Measurements from ENCODE around the gene ARHGAP28.

Gene ARHGAP28

GRCh38 chr18:6757931-6758330 is 28.4 kb downstream of the ARHGAP28 start:
- no peak overlapping the region for H3K27ac ChIP-seq
- no peaks in the 10 kb centered on the region for H3K27me3 ChIP-seq (replicated peaks)
- TF ChIP-seq CTCF (IDR thresholded peaks at IDR 0.05; ENCODE audit: low read depth, low read length, missing control alignments), result no peak
- in situ Hi-C loops (cut with HindIII; ENCODE audit: low pct_ligation_motif_present, low sequenced_read_pairs), result no loop called here
- H3K36me3 ChIP-seq (replicated peaks), result no peaks in the 10 kb centered on the region
- no peak overlapping the region for H3K4me3 ChIP-seq (ENCODE audit: low read depth, low read length)
- DNase-seq, result no peak

GRCh38 chr18:6759579-6759978 is 30.1 kb downstream of the ARHGAP28 start:
- no peak overlapping the region for H3K4me3 ChIP-seq (ENCODE audit: low read depth, low read length)
- no peaks in the 10 kb centered on the region for H3K36me3 ChIP-seq (replicated peaks)
- TF ChIP-seq CTCF (IDR thresholded peaks at IDR 0.05; ENCODE audit: low read depth, low read length, missing control alignments), result no peak
- no peaks in the 10 kb centered on the region for H3K27me3 ChIP-seq (replicated peaks)
- DNase-seq, result no peak
- in situ Hi-C loops (cut with HindIII; ENCODE audit: low pct_ligation_motif_present, low sequenced_read_pairs), result no loop called here
- H3K27ac ChIP-seq, result no peak overlapping the region

GRCh38 chr18:6763524-6763923 is 34.0 kb downstream of the ARHGAP28 start:
- in situ Hi-C loops (cut with HindIII; ENCODE audit: low pct_ligation_motif_present, low sequenced_read_pairs), result no loop called here
- H3K27me3 ChIP-seq (replicated peaks), result no peaks in the 10 kb centered on the region
- H3K36me3 ChIP-seq (replicated peaks), result no peaks in the 10 kb centered on the region
- no peak for TF ChIP-seq CTCF (IDR thresholded peaks at IDR 0.05; ENCODE audit: low read depth, low read length, missing control alignments)
- H3K4me3 ChIP-seq (ENCODE audit: low read depth, low read length), result no peak overlapping the region
- H3K27ac ChIP-seq, result no peak overlapping the region
- no peak for DNase-seq

- Histone ChIP-seq H3K27ac (no peak overlapping the region), H3K27me3 (replicated peaks) (no peaks in the 10 kb centered on the region), H3K36me3 (replicated peaks) (no peaks in the 10 kb centered on the region), H3K4me3 (ENCODE audit: low read depth, low read length) (no peak overlapping the region)
- in situ Hi-C loops (cut with HindIII; ENCODE audit: low pct_ligation_motif_present, low sequenced_read_pairs), result no loop called here
- no peak for TF ChIP-seq CTCF (IDR thresholded peaks at IDR 0.05; ENCODE audit: low read depth, low read length, missing control alignments)
- DNase-seq, result no peak
Measured at GRCh38 chr18:6764382-6764781, 34.9 kb downstream of the ARHGAP28 start.

- no peak for TF ChIP-seq CTCF (IDR thresholded peaks at IDR 0.05; ENCODE audit: low read depth, low read length, missing control alignments)
- H3K4me3 ChIP-seq (ENCODE audit: low read depth, low read length), result no peak overlapping the region
- no peak overlapping the region for H3K27ac ChIP-seq
- in situ Hi-C loops (cut with HindIII; ENCODE audit: low pct_ligation_motif_present, low sequenced_read_pairs), result no loop called here
- H3K36me3 ChIP-seq (replicated peaks), result no peaks in the 10 kb centered on the region
- DNase-seq, result no peak
- H3K27me3 ChIP-seq (replicated peaks), result no peaks in the 10 kb centered on the region
Measured at GRCh38 chr18:6773777-6774176, 44.3 kb downstream of the ARHGAP28 start.

- no peaks in the 10 kb centered on the region for H3K27me3 ChIP-seq (replicated peaks)
- in situ Hi-C loops (cut with HindIII; ENCODE audit: low pct_ligation_motif_present, low sequenced_read_pairs), result no loop called here
- no peaks in the 10 kb centered on the region for H3K36me3 ChIP-seq (replicated peaks)
- H3K27ac ChIP-seq, result no peak overlapping the region
- no peak for TF ChIP-seq CTCF (IDR thresholded peaks at IDR 0.05; ENCODE audit: low read depth, low read length, missing control alignments)
- H3K4me3 ChIP-seq (ENCODE audit: low read depth, low read length), result no peak overlapping the region
- DNase-seq, result no peak
Measured at GRCh38 chr18:6775237-6775636, 45.7 kb downstream of the ARHGAP28 start.
